ENCODE data around the gene PRDM1.

PRDM1 gene

DNA sequence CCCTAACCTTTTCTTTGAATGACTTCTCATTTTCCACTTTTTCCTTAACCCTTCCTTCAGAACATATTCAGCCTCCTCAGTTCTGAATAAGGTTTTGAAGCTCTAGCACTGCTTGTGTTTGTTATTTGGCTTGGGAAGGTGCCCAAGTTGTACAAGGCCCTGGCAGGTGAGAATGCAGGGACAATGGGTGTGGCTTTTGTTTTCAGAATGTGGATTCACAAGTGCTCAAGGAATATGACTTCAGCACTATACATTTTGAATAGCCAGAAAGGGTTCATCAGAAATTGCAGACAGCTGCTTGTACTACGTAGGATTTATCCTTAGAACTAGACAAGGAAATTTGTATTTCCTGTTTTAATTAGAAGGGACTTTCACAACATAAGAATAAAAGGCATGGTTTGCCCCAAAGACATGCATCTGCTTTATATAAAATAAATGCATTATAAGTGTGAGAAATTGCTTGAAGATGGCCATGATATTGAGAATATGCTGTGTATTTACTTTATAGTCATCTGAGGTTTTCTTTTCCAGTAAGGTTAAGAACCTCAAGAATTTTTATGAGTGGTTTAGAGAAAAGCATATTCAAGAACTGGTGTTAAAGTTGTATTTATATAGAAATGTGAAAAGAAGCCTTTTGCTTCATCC is 29.3 kb upstream of the PRDM1 start:
- no peak for TF ChIP-seq GATA2 (IDR thresholded peaks at IDR 0.05; ENCODE audit: low read depth, low read length)
- no peak for TF ChIP-seq GATA3 (IDR thresholded peaks at IDR 0.05; ENCODE audit: low read depth, low read length)

DNA sequence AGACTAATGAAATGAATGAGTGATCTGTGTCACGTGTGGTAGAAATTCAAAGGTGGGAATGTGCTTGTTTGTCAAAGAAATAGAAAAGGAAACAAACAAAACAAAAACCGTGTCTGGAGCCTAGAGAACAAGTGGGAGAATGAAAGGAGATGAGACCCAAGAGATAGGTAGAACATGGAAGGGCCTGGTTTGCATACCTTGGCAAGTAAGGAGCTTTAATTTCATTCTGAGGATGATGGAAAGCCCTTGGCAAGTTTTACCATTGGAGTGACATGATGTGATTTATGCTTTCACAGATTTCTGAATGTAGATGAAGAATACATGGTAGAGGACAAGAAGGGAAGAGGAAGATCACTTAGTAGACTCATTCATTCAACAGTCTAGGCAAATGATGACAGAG is 26.8 kb upstream of the PRDM1 start:
- TF ChIP-seq GATA3 (IDR thresholded peaks at IDR 0.05; ENCODE audit: low read depth, low read length) (no peak), GATA2 (IDR thresholded peaks at IDR 0.05; ENCODE audit: low read depth, low read length) (no peak)

GRCh38 chr6:106060167-106060566 is 26.0 kb upstream of the PRDM1 start:
- TF ChIP-seq GATA3 (IDR thresholded peaks at IDR 0.05; ENCODE audit: low read depth, low read length) (no peak), GATA2 (IDR thresholded peaks at IDR 0.05; ENCODE audit: low read depth, low read length) (no peak)

DNA sequence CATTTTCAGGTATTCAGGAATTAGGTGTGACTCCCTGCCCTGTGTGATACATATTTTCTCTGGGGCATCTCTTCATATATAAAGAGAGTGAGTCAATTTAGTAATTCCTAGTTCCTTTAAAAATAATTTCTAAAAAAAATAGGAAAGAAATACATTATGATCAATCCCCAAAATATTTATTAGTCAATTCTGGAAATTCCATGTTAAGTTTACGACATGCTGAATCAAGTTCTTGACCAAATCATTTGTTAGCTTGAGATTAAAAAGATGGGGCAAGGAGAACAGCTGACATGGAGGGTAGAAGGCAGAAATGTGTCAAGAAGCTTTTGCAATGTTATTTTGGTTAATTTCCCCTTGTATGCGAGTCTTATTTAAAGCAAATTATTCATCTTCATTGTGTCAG is 22.7 kb upstream of the PRDM1 start:
- no peak for TF ChIP-seq GATA2 (IDR thresholded peaks at IDR 0.05; ENCODE audit: low read depth, low read length)

DNA sequence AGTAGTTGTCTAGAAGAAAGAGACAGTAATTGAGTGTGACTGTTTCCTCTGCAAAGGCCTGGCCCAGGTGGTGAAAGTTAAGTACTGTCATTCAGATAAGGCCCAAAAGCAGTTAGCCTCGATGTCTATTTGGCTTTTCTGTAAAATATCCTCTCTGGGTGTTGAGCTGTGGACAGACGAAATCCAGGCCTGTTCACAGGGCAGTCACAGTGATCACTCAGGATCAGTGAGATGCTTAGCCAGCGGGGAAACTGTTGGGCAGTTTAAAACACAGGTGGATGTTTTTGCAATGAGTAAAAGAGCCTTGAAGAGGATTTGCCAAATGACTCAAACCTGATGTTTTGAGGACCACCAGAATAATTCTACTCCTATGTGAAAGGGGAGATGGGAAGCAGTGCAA is 22.0 kb upstream of the PRDM1 start:
- TF ChIP-seq GATA2 (IDR thresholded peaks at IDR 0.05; ENCODE audit: low read depth, low read length) = no peak
- no peak for TF ChIP-seq GATA3 (IDR thresholded peaks at IDR 0.05; ENCODE audit: low read depth, low read length)

GRCh38 chr6:106064756-106065155 is 21.4 kb upstream of the PRDM1 start:
- no peak for TF ChIP-seq GATA3 (IDR thresholded peaks at IDR 0.05; ENCODE audit: low read depth, low read length)

DNA sequence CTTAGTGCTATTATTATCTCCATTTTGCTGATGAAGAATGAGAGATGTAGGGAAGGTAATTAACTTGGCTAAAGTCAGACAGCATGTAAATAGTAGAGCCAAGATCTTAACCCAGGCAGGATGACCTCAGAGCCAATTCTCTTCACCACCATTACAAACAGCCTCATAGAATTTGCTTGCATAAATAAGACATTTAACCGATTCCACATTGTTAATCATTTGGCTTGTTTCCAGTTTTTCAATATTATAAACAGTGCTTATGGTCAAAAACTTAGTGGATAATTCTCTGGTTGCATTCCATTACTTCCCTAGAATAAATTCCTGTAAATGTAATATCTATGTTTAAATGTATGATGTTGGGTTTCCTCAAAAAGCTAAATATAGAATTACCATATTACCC is 19.1 kb upstream of the PRDM1 start:
- no peak for TF ChIP-seq GATA3 (IDR thresholded peaks at IDR 0.05; ENCODE audit: low read depth, low read length)
- no peak for TF ChIP-seq GATA2 (IDR thresholded peaks at IDR 0.05; ENCODE audit: low read depth, low read length)

DNA sequence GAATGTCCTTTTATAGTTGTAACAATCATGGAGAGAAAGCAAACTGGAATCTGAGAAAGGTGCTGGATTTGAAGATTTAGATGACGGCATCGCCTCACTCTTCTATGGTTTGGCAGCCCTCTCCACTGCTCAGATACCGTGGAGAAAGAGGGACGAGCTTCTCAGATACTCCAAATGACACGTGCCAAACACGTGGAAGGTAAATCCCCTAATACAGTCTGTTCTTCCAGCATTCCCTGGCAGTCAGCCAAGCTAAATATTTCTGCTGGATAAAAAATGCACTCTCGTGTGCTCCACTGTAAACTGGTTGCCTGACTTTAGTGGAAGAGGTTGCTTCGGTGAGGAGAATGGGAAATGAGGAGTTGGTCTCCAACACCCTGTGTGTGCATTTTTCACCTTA is 16.7 kb upstream of the PRDM1 start:
- TF ChIP-seq GATA3 (IDR thresholded peaks at IDR 0.05; ENCODE audit: low read depth, low read length) = no peak
- no peak for TF ChIP-seq GATA2 (IDR thresholded peaks at IDR 0.05; ENCODE audit: low read depth, low read length)

DNA sequence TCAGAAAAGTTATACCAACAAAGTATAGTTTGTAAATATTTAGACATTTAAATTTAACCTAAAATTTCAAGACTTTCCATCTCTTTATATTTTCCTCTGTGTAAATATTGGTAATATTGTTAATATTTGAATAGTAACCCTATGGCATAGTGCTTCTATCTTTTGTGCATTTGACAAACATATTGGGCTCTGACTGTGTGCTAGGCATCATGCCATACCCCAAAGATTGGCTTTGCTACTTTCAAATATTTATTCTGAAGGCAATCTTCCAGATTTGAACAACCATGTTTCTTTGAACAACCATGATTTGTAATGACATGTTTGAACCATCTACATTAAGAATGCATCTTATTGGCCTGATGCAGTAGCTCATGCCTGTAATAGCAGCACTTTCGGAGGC is 15.5 kb upstream of the PRDM1 start:
- TF ChIP-seq GATA2 (IDR thresholded peaks at IDR 0.05; ENCODE audit: low read depth, low read length) (no peak), GATA3 (IDR thresholded peaks at IDR 0.05; ENCODE audit: low read depth, low read length) (no peak)

DNA sequence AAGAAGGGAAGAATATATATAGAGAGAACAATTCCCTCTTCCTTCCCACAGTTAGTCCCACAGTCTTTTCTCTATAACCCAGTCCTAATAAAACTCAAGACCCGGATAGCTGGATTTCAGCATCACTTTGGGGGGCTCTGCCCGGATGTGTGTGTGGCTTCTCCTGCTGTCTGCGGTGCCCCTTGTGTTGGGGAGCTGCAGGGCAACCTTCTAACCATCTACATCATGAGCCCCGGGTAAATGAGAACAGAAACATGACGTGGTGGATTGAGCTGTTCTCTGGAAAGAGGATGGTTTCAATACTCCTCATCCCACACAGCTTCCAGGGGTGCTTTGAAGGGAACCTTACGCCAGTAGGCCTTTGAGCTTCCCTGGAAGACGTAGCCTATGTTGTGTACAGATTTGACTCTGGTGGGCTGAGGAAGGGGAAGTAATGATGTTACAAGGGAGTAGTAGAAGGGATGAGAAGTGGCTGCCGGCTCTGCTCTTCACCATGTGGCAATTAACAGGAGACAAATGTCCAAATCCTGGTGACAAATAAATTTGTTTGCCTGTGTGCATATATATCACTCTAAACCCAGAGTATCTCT is 13.5 kb upstream of the PRDM1 start:
- TF ChIP-seq GATA2 (IDR thresholded peaks at IDR 0.05; ENCODE audit: low read depth, low read length) = no peak
- no peak for TF ChIP-seq GATA3 (IDR thresholded peaks at IDR 0.05; ENCODE audit: low read depth, low read length)

- TF ChIP-seq GATA2 (IDR thresholded peaks at IDR 0.05; ENCODE audit: low read depth, low read length) (no peak), GATA3 (IDR thresholded peaks at IDR 0.05; ENCODE audit: low read depth, low read length) (no peak)
These were observed 12.0 kb upstream of the PRDM1 start for GRCh38 chr6:106074146-106074545.

DNA sequence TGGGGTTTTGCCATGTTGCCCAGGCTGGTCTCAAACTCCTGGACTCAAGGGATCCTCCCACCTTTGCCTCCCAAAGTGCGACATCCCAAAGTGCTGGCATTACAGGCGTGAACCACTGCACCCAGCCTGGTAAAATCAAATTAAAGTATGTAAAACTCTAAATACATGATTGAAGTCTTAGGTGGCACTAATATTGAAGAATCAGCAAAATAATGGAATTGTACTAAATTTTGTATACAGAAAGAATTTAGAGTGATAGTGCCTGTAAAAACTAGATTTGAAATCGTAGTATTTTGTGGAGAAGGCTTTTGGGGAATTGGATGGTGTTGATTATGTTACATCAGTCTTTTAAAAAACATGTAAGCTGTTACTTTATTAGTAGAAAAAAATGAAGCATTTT is 10.0 kb upstream of the PRDM1 start:
- TF ChIP-seq GATA3 (IDR thresholded peaks at IDR 0.05; ENCODE audit: low read depth, low read length) = no peak
- no peak for TF ChIP-seq GATA2 (IDR thresholded peaks at IDR 0.05; ENCODE audit: low read depth, low read length)

- TF ChIP-seq GATA3 (IDR thresholded peaks at IDR 0.05; ENCODE audit: low read depth, low read length) = no peak
These were observed 9.0 kb upstream of the PRDM1 start for GRCh38 chr6:106077170-106077569.

DNA sequence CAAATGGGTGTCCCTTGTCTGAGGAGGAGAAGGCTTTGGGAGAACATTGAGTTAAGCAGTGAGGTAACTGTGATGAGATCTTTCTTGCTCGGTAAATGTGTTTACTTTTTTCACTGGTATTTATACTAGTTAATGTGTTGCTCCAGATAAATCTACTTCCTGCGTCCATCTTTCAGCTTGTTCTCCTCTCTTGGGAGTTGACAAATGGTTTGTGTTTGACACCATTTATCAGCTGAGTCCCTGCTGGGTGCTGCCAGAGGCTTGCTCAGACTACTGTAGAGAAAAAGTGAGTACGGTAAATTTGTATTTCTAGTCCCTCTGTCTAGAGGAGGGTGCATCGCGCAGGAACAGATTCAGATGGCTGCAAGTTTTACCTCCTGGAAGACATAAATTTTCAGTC is 8.3 kb upstream of the PRDM1 start:
- TF ChIP-seq GATA2 (IDR thresholded peaks at IDR 0.05; ENCODE audit: low read depth, low read length) = no peak
- TF ChIP-seq GATA3 (IDR thresholded peaks at IDR 0.05; ENCODE audit: low read depth, low read length) = no peak

- no peak for TF ChIP-seq GATA2 (IDR thresholded peaks at IDR 0.05; ENCODE audit: low read depth, low read length)
- no peak for TF ChIP-seq GATA3 (IDR thresholded peaks at IDR 0.05; ENCODE audit: low read depth, low read length)
These were observed 6.0 kb upstream of the PRDM1 start for GRCh38 chr6:106079961-106080762.
